GM21526 (cell line): ENCODE data around the gene SLC16A6.
"Not testable (repeated sequence)": the region's sequence is repeated elsewhere in the genome, so short reads cannot be mapped to it uniquely, and the experiment has no call there.

Experiments
- ATAC-seq: cut with Tn5 transposase; IDR thresholded peaks from one replicate; pipeline ENCODE4 v1.9.1; 2021; ENCODE audit warnings: moderate library complexity; ENCODE audit not compliant: unreplicated experiment, low FRiP score

SLC16A6 gene

DNA sequence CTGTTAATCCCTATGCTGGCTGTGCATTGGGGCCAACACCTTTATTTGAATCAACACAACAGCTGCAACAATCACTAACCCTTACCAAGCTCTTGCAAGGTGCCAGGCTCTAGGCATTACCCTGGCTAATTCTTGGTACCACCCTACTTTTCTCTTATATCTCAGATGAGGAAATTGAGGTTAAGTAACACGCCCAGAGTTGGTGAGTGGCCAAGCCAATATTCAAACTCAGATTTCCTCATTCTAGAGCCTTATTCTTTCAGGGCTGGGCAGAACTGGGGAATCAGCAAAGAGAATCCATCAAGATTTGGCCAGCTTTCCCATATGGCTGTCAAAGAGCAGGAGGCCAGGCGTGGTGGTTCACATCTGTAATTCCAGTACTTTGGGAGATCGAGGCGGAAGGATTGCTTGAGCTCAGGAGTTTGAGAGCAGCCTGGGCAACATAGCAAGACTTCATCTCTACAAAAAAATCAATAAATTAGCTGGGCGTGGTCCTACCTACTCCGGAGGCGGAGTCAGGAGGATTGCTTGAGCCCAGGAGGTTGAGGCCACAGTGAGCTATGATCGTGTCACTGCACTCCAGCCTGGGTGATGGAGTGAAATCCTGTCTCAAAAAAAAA is 24.1 kb upstream of the SLC16A6 start:
- ATAC-seq = no peak

DNA sequence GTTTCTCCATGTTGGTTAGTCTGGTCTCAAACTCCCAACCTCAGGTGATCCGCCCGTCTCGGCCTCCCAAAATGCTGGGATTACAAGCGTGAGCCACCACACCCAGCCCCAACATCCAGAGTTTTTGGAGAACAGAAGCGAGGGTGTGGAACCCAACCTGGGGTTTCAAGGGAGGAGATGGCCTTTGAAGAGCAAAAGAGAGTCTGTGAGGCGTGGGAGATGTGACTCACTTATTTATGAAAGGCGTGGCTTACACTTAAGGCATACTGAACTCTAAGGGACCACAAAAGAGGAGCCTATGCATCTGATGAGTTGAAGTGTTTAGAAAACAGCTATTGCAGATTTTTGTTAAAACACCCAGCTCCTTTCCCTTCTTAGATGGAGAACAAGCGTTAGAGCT is 19.2 kb upstream of the SLC16A6 start:
- no peak for ATAC-seq

GRCh38 chr17:68309066-68309670 is 18.2 kb upstream of the SLC16A6 start:
- not testable (repeated sequence) for ATAC-seq

DNA sequence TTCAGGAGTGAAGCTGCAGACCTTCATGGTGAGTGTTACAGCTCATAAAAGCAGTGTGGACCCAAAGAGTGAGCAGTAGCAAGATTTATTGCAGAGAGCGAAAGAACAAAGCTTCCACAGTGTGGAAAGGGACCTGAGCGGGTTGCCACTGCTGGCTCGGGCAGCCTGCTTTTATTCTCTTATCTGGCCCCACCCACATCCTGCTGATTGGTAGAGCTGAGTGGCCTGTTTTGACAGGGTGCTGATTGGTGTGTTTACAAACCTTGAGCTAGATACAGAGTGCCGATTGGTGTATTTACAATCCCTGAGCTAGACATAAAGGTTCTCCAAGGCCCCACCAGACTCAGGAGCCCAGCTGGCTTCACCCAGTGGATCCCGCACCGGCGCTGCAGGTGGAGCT is 17.6 kb upstream of the SLC16A6 start:
- ATAC-seq = not testable (repeated sequence)

GRCh38 chr17:68307443-68307842 is 16.5 kb upstream of the SLC16A6 start:
- ATAC-seq = no peak

GRCh38 chr17:68306819-68307218 is 15.9 kb upstream of the SLC16A6 start:
- ATAC-seq = no peak

- ATAC-seq = no peak
Measured at GRCh38 chr17:68305142-68305541, 14.2 kb upstream of the SLC16A6 start.

DNA sequence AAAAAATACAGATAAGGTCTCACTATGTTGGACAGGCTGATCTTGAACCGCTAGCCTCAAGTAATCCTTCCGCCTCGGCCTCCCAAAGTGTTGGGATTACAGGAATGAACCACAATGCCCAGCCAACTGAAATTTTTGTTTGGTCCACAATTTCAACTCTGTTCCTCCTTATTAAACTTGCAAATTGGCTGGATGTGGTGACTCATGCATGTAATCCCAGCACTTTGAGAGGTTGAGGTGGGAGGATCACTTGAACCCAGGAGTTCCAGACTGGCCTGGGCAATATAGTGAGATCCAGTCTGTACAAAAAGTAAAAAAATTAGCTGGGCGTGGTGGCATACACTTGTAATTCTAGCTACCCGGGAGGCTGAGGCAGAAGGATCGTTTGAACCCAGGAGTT is 13.8 kb upstream of the SLC16A6 start:
- ATAC-seq = no peak

GRCh38 chr17:68302666-68303065 is 11.7 kb upstream of the SLC16A6 start:
- no peak for ATAC-seq

DNA sequence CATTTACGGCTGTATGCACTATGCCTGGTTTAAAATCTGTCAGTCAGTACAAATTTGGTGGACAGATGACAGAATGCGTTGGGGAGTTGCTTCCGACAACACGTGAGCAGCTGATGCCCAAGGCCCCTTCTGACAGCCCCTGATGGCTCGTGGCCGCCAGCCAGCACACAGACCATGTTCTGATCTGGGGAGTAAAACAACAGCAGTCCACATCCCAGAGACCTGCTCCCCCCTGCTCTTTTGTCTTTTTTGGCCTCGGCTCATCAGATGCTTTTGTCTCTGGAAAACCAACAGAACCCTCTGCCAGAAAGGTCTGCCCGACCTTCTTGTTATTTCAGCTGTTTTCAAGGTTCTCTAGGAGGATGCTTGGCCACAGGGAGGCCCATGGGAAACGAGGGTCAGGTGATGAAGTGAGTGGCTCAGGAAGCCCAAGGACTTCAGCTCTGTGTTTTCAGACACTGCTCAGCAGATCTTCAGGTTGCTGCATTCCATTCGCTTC is 11.2 kb upstream of the SLC16A6 start:
- ATAC-seq = no peak

- no peak for ATAC-seq
Measured at GRCh38 chr17:68301438-68301959, 10.6 kb upstream of the SLC16A6 start.

GRCh38 chr17:68299817-68300216 is 8.9 kb upstream of the SLC16A6 start:
- ATAC-seq = no peak

DNA sequence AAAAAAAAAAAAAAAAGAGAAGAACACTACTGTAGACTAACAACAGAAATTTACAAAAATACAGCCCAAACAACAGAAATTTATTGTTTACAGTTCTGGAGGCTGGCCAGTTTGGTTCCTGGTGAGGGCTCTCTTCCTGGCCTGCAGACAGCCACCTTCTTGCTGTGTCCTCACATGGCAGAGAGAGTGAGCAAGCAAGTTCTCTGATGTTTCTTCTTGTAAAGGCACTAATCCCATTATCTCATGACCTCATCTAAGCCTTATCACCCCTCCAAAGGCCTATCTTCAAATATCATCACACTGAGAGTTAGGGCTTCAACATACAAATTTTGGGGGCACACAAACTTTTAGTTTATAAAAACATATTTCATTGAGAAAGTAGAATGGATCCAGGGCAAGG is 7.7 kb upstream of the SLC16A6 start:
- no peak for ATAC-seq

DNA sequence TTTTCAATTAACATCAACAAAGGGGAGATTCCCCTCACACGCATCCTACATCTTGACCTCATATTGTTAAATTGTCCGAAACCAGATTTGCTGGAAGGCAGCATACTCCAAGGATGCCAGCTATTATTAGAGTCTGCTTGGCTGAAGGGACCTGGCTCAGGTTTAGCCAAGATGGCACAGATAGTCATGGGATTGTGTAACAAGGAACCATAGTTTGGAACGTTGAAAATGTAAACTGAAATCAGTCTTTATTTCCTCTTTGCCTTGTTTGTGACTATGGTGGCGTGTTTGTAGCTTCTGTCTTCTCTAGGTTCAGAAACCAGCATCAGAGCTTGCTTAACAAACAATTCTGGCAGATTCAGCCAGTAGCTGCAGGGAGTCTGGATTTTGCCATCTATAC is 6.3 kb upstream of the SLC16A6 start:
- ATAC-seq = no peak

GRCh38 chr17:68296217-68297191 is 5.6 kb upstream of the SLC16A6 start:
- no peak for ATAC-seq

- no peak for ATAC-seq
Measured at GRCh38 chr17:68295086-68295485, 4.2 kb upstream of the SLC16A6 start.

DNA sequence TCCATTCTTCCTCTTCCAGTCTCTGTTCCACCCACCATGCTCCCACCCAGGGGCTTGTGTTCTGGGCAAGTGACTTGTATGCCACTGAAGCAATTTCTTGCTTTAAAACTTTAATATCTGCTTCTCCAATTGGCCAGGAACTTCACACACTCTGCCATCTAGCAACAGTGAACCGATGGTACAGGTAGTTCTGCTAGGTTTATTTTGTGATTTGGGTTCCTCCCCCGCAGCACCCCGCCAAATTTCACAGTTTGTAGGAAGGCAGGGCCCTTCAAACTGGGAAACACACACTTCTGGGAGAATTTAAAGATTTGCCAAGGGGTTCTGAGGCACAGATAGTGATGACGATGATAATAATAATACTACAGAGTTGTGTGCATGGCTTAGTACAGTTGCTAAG is 3.7 kb upstream of the SLC16A6 start:
- ATAC-seq = no peak

DNA sequence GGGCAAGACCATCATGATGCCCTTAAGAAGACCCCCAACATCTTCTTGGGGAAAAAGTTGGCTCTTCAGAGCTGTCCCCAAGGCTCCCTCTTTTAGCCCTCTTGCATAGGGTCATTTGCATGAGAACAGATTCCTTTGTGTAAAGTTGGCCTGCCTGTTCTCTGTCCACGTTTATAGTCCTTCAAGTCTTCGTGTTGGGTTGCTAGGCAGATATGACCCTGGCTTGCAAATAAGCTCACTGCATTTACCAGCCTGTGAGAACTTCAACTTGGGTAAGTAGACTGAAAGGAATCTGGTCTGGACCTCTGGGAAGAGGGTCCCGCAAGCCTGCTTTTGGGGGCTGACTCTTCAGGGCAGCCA is 3.2 kb upstream of the SLC16A6 start:
- ATAC-seq = no peak

DNA sequence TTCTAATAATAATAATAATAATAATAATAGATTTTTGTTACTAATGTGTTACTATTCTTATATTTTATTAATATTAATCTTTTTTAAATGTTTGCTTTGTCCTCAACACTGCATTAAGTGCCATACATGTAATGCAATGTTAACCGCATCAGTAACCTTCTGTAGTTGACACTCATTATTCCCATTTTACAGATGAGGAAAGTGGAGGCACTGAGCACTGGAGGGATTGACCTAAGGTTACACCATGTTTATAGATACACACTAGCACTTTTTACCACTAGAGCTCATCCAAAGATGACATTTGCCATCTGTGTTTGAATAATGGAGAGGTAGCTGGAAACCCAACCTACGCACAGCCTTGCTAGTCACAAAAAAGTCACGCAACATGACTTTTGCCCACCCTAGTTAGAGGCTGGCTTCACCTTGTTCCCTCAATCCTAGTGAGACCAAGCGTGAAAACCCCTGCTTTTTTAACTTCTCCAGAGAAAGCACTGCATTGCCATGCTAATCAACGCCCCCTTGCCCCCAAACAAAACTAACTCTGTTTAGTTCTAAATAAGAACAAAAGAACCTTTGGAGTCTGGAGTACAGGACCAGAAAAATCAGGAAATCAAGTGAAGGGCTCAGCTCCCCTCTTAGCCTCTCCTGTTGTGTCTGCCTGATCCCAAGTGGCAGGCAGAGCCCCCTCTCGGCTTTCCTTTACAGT is 2.7 kb upstream of the SLC16A6 start:
- ATAC-seq = no peak

DNA sequence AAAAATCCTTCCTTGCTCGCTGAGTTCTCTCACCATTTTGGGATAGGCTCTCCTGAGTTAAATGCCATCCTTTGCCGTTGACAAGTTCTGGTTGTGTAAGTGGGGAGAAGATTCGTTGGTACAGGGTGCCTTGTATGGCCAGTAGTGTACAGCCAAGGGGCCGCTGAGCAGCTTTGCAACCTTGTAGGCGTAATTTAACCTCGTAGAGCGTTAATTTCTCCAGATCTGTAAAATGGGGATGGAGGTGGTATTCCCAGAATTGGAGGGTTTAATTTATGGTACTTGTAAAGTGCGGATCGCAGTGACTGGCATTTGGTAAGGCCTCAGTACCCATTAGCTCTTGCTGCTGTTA is 1.7 kb upstream of the SLC16A6 start:
- ATAC-seq = no peak
